Caki2 (cell line): Measurements from ENCODE around the gene BMPER. TPM values are rescaled to one million over a fixed set of nuclear protein-coding genes. Genes with fewer than 3 reads are reported as not detected.

Experiments
- DNase-seq: peaks from one replicate; pipeline ENCODE4 v3.0.0-alpha.2; 2015; ENCODE audit warnings: low read depth
- in situ Hi-C: cut with HindIII; loops from 2 replicates; pipeline ENCODE4 v1.10.0; 2016; ENCODE audit warnings: low sequenced_read_pairs, low pct_unique_long_range_greater_than_20kb, mixed read lengths
- total RNA-seq: library from RNA; depleted of rRNA; stranded (reverse); fragments of >200 nt; shearing (Covaris generic); gene quantifications from 2 replicates; pipeline ENCODE4 v1.2.3, GENCODE V29; 2014; ENCODE audit warnings: low replicate concordance

The BMPER gene
- total RNA-seq, 1 experiment from 2014 or later = not detected

DNA sequence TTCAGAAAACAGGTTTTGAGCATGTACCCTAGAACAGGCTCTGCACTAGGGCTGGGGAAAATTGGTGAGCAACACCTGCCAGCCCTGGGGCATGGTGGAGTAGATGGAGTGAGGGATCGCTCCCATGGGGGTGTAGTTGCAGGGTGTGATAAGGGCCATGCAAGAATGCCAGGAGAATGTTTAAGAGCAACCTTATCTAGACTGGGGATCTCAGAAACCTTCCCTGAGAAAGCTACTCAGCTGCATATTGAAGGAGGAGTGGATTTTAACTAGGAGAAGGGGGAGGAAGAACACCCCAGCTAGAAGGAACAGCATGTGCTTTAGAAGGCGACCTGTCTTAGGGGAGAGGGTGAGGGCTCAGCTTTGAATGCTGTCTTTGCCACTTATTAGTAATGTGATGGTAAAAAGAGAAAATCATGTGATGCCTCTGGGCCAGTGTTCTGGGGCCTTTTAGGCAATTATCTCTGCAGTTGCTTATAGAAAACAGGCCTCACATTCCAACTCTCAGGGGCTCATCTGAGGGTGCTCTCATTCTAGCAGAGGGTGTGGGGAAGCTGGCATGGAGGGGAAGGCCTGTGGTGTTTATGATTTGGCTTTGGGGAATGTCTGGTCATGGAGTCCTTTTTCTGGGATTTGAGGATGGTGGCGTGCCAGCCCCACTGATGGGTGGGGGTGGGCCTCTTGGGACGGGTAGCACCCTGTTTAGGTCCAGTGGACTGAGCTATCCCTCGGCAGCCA is 225.4 kb downstream of the BMPER start:
- in situ Hi-C loops = no loop called here
- DNase-seq = no peak

DNA sequence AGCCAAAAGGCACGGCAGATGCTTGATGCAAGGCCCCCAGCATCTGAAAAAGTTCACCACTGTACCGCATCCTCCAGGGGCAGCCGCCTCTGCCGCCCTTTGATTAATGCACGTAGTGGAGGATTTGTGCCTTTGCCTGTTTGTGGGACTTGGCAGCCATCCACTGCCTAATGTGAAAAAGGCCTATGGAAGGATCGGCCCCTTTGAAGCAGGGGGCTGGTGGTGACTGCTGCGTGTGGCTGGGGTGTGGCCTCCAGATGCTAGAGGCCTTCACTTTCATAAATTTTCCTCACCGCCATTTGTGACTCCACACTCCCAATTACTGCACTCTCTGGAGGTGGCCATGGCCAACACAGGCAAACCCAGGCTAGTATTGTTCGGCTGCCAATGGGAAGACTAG is 226.0 kb downstream of the BMPER start:
- in situ Hi-C loops = no loop called here
- no peak for DNase-seq

DNA sequence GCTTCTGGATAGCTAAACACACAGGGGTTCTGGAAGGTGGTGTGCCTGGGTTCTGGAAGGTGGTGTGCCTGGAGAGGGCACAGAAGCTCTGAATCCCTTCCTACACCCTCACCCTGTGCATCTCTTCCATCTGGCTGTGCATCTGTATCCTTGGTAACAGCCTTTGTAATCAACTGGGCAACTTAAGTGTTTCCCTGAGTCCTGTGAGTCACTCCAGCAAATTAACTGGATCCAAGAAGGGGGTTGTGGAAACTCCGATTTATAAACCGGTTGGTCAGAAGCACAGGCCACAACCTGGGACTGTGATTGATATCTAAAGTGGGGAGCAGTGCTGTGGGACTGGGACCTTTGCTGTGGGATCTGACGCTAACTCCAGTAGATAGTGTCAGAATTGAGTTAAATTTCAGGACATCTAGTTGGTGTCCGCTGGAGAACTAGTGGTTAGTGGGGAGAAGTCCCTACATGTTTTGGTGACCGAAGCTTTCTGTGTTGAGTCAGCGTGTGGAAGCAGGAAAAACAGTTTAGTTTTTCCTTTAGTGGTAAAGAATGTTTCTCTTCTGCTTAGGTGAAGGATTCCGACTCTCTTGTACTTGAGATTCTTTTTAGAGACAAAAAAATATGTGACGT is 228.1 kb downstream of the BMPER start:
- no peak for DNase-seq
- in situ Hi-C loops = no loop called here

DNA sequence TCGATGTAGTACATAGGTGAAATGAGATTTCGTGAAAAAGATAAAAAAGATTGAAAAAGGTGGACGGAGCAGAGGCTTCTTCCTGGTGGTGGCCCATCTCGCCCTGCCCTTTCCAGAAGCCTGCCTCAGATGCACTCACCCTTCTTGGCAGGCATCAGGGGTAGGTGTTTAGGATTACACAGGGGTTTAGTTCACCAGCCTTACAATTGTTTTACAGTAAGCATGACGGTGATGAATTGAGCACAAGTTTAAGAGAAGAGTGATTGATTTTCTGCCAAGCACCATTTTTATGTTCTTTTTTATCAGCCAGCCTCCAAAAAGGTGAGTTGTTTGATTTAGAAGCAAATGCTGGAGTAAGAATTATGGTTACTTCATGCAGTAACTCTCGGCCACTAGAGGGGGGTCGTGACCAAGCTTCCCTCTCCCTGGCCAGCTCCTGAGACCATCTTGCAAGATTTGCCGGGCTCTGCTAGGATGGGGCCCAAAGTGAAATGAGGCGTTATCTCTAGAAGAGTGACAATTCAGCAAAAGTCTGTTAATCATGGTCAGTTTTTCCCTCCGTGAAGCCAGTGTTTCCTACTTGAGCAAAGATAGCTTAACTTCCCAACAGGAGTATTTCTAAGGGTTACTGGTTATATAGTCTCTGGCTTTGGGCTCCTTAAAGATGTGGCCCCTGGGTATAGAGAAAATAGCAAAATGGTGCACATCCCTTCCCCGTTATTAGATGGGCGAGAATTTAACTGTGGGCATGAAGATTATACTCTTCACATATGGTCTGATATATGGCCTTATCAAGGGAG is 228.8 kb downstream of the BMPER start:
- peak; percentile 21 for DNase-seq
- in situ Hi-C loops = no loop called here

DNA sequence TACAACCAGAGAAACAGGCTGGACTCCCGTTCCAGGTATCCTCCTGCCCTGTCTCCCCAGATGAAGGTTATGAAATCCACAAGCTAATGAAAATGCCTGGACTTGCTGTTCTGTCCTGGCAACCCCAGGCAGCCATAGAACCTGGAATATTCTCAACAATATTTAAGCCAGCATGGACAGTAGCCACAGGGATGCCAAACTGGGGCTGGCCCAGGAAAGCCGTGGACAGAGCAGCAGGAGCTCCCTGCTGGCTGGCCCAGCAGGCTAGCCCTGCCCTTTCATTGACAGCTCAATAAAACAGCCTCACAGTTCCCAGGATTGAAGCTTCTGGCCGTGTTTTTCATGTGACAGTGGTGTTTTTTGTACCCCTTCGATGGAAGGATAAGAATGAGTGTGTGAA is 230.6 kb downstream of the BMPER start:
- in situ Hi-C loops = no loop called here
- no peak for DNase-seq

DNA sequence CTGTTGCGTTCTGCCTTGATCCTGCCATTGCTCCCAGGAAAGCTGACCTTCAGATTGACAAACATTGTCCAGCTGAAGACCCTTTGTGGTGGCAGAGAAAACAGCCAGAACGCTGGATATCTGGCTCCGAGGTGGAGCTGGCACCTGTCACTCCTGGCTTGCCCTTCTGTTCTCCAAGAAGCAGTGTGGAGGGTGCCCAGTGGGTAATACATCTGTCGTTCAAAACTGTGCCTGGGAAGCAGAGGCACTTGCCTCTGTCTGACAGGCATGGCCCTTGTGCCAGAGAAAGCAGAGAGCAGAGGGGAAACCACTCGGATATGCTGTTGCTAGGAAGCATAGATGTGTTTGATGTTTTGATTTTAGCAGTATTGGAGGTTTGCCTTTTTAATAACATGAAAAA is 231.4 kb downstream of the BMPER start:
- in situ Hi-C loops = no loop called here
- DNase-seq = no peak

DNA sequence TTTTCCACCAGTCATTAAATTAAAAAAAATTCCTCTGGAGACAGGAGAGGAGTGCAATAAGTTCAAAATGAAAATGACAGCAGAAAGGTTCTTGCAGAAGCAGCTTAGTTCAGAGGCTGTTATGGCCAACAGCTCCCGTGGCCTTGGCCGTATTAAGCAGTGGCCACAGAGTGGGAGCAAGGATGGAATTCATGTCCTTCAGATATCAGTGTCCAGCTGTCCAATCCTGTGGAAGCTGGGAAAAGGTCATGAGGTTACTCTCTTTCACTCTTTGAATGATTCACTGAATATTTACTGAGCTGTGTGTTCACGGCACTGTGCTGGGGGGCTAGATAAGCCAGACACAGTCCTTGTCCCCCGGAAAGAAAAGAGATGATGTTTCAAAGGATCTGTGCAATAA is 231.8 kb downstream of the BMPER start:
- DNase-seq = no peak
- in situ Hi-C loops = no loop called here

DNA sequence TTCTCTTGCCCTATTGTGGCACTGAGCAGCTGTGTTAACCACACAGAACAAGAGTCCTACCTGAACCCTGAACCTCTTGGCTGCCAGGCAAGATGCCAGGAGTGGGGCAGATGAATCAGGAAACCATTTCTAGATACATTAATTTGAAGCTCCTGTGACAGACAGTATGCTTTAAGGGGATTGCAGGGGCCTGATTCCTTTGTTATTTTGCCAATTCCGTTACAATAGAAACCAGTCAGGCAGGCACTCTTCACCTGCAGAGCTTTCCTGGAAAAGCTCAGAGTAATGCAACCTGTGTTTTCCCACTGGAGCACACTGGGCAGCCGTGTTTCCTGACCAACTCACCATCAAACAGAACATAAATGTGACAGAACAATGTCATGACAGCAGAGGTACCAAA is 233.1 kb downstream of the BMPER start:
- in situ Hi-C loops = no loop called here
- no peak for DNase-seq

DNA sequence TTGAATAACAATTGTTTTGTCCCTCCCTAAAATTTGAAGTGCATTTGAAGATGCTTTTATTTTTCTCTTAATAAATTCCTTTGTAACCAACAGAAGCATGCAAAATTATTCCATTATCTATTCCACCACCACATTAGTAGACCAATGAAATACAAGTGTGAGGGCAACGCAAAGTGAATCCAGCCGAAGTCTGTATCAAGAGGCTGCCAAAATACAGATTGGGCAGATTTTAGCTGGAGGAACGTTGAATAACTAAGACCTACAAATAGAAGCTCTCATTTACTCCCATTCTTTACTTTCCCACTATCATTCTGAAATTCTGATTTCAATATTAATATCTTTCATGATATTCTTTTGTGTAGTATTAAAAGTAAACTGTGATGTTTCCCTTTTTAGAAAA is 233.7 kb downstream of the BMPER start:
- in situ Hi-C loops = no loop called here
- no peak for DNase-seq

DNA sequence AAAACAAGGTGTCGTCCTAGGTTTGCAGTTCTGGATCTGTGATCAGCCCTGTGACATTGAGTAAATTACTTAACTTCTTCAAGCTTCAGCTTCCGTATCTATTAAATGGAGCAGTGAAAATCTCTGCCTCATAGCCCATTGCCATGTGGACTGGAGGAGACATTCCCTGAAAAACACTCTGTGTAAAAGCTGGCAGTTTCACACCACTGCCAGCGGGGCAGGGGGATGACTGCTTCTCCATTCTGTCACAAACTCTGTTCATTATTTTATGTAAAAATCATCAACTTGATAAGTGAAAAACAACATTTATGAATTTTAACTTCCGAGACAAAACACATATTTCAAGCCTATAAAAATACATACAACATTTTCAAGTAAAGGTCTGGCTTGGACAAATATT is 234.7 kb downstream of the BMPER start:
- no peak for DNase-seq
- in situ Hi-C loops = no loop called here

DNA sequence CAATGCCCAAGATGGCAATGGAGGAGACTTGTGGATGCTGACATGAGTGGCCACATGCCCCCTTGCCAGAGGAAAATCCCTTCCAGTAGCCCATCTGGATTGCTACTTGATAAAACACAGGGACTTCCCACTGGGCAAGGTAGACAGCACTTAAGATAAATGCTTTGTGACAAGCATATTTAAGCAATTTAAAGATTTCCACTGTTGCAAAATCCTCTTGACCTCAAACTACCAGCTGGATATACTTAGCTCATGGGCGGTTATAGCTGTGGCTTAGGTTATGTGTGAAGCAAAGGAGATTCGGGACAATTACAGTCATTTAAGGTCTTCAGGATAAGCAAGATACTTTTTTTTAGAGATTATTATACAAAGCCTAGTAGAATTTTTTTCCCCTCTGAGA is 238.1 kb downstream of the BMPER start:
- in situ Hi-C loops = no loop called here

DNA sequence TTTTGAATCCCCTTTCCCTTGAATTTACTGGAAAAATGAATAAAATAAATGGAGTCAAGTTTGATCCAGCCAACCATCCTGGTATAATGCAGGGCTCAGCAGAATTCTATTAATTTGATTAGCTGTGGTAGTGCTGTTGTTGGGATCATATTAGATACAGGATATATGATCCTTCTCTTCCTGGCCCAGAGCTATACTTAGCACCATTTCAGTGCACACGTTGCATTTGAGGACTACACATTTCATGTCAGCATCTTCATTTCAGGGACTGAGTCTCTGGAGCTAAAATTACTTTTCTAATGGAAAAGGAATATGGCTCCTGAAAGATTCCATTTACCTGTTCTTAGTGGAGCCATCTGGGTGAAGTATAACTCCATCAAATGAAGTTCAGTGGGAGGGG is 240.3 kb downstream of the BMPER start:
- in situ Hi-C loops = no loop called here
- no peak for DNase-seq

More for the DNA sequence above, 238.1 kb downstream of the BMPER start:
- DNase-seq = no peak

DNA sequence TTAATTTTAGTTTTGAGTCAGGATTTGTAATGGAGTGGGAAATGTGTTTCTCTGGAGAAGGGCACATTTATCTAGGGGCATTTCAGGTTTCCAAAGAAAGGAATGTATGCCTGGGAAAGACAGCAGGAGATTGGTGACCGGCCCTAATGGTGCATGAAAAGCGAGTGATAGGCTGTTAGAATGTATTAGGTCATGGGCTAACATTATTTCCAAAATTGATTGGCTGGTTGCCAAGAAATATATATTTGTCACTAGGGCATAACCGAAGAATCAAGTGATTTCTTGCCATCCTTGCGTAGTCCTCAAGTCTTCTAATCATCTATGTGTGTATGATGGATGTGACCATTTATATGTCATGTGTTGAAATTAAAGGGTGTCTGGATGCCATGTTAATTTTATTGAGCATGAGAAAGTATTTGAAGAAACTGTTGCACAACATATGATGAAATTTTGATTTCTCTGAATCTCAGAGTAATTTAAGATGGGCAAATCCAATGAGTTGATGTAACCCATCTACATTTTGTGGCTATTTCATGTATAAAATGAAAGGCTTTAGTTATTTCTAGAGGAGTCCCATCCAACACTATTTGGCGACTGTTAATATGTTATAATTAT is 248.4 kb downstream of the BMPER start:
- DNase-seq = no peak
- in situ Hi-C loops = no loop called here

DNA sequence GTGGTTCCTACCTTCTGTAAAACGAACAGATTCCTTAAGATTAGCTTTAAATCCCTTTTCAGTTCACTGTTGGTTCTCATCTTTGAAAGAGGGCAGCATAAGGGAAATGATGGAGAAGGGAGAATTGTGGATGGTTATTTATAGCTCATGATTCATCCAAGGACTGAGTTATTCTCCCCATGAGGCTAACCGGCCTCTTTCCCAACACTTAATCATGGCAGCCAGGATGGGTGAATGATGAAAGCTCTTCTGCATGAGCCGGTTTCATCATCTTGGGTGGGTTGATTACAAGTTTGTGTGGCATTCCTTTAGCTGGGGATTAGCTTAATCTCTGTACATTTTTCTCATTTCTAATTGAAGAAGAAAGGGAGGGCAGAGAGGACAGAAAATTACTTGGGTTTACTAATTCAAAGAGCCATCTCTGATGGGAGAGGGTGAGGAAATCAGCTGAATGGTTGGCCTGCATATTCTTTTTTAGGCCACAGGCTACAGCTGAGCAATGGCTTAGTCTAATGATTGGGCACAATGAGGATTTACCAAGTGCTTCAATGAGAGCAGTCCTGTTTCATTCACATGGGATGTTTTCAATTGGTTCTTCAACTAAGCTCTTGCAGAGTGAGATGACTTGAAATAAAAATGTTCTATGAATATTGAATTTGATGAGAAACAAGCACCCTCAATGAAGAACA is 250.0 kb downstream of the BMPER start:
- no peak for DNase-seq
- in situ Hi-C loops = no loop called here

DNA sequence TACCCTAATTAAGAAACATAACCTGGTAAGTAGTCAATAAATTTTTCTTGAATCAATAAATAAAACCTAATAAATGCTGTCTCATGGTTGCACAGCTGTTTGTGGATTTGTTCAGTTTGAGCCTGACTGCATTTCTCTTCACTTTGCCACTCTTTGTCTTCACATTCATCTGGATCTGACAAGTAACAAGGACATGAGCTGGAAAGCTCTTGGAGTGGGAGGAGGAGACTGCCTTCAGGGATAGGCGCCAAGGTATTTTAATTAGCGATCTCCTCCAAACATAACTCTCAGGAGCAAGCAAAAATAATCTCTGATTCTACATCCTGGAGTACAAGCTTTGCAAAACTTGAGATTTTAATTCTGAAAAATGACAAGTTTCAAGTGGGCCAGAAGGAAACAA is 251.0 kb downstream of the BMPER start:
- in situ Hi-C loops = no loop called here

DNA sequence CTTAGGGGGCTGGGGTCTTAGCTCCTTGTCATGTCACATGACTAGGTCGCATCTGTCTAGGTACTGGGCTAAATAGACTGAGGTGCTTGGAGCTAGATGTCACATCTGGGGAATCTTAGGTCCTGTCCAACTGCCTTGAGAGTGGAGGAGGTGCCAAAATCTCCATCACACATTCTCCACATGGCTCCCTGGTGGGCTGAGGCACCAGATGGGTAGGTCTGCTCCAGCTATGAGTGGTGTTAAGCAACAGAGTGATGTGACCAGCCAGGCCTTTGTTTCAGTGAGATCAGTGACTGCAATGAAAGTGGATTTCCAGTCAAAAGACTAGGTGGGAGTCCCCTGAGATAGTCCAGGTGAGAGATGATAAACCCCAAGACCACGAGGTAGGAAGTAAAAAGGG is 251.8 kb downstream of the BMPER start:
- in situ Hi-C loops = no loop called here

More for the DNA sequence above, 251.0 kb downstream of the BMPER start:
- DNase-seq = no peak

DNA sequence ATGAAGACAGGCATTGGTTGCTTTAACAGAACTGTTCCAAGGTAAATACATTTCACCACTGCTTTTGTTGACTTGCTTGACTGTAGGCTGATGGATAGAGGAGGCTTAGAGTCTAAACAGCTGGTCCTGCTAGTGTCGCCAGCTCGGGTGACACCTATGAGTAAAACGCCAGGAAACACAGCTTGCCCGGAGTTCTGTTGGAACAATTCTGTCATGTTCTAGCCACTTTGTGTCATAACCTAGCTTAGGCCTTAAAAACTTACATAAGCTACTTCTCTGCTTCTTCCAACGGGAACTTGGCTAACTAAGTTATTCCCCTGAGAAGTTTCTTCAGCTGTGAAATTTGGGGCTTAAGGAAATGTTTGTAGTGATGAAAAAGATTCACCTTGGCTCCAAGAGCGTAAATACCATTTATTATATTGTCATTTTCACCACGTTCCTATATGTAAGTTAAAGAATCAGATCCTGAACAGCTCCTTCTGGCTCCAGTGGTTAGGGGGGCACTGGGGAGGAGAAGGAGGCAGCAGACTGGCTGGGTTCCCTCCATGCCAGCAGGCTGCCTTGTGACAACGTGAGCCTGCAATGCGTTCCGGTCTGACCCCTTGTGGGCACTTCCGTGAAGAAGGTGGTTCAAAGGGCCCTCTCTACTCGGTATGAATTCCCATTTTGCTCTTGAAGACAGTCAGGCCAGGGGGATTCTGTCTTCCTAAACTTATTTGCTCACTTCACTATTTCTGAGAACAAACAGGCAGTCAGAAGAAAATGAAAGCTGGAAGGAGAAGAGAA is 253.2 kb downstream of the BMPER start:
- in situ Hi-C loops = no loop called here
- DNase-seq = no peak

More for the DNA sequence above, 251.8 kb downstream of the BMPER start:
- no peak for DNase-seq
